RWPE2 (cell line): Measurements from ENCODE around the gene MRPL37.

Source experiments
- ATAC-seq: fragments of 200-7000 bp; cut with Tn5 transposase; 3 replicates; pipeline ENCODE4 v1.9.1; 2021; ENCODE audit warnings: low read depth
- DNase-seq: peaks from one replicate; pipeline ENCODE4 v3.0.0-alpha.2; 2020; ENCODE audit warnings: low spot score
- H3K27ac ChIP-seq: fragments of 450-650 bp; 2 replicates; pipeline ENCODE4 v1.5.1; 2017; ENCODE audit warnings: mild to moderate bottlenecking; ENCODE audit not compliant: poor library complexity, severe bottlenecking
- H3K27me3 ChIP-seq: fragments of 250-450 bp; sonication (Bioruptor Pico); 2 replicates; pipeline ENCODE4 v1.5.1; 2021; ENCODE audit warnings: mild to moderate bottlenecking, moderate library complexity; ENCODE audit not compliant: insufficient read depth, poor library complexity, severe bottlenecking
- H3K36me3 ChIP-seq: fragments of 250-450 bp; sonication (Bioruptor Pico); 2 replicates; pipeline ENCODE4 v1.5.1; 2020; ENCODE audit warnings: low read depth, mild to moderate bottlenecking, moderate library complexity
- H3K4me1 ChIP-seq: fragments of 250-450 bp; sonication (Bioruptor Pico); 2 replicates; pipeline ENCODE4 v1.5.1; 2021; ENCODE audit warnings: mild to moderate bottlenecking, moderate library complexity; ENCODE audit not compliant: insufficient read depth, poor library complexity, severe bottlenecking
- H3K4me3 ChIP-seq: fragments of 250-450 bp; sonication (Bioruptor Pico); 2 replicates; pipeline ENCODE4 v1.5.1; 2021; ENCODE audit warnings: mild to moderate bottlenecking, moderate library complexity; ENCODE audit not compliant: severe bottlenecking
- H3K9me3 ChIP-seq: fragments of 250-450 bp; sonication (Bioruptor Pico); 2 replicates; pipeline ENCODE4 v1.5.1; 2021; ENCODE audit warnings: mild to moderate bottlenecking, moderate library complexity; ENCODE audit not compliant: severe bottlenecking
- CTCF ChIP-seq: fragments of 450-650 bp; IDR thresholded peaks from one replicate; pipeline ENCODE4 v1.5.1; 2017; ENCODE audit warnings: mild to moderate bottlenecking, moderate library complexity; ENCODE audit not compliant: poor library complexity, severe bottlenecking

MRPL37 gene

GRCh38 chr1:54167422-54168139 lies 32.4 kb upstream of the MRPL37 start:
- peaks cover 15% of the 10 kb centered on the region for H3K4me1 ChIP-seq
- peak overlapping the region; percentile 26 for H3K27ac ChIP-seq
- no peak for TF ChIP-seq CTCF
- DNase-seq: peak; percentile 89
- H3K36me3 ChIP-seq: no peaks in the 10 kb centered on the region
- H3K27me3 ChIP-seq: no peaks in the 10 kb centered on the region
- no peaks in the 10 kb centered on the region for H3K9me3 ChIP-seq
- no peak overlapping the region for H3K4me3 ChIP-seq
- ATAC-seq: peak; percentile 99

GRCh38 chr1:54168206-54168965 lies 31.6 kb upstream of the MRPL37 start:
- Histone ChIP-seq H3K9me3 (no peaks in the 10 kb centered on the region), H3K4me3 (no peak overlapping the region), H3K4me1 (peaks cover 15% of the 10 kb centered on the region), H3K27me3 (no peaks in the 10 kb centered on the region), H3K36me3 (no peaks in the 10 kb centered on the region), H3K27ac (peak overlapping the region; percentile 26)
- DNase-seq: no peak
- no peak for TF ChIP-seq CTCF
- ATAC-seq: 0 out of 3 replicates have a peak, but pooled peaks have one; percentile 21

- no peaks in the 10 kb centered on the region for H3K9me3 ChIP-seq
- DNase-seq: no peak
- H3K4me1 ChIP-seq: peaks cover 15% of the 10 kb centered on the region
- H3K4me3 ChIP-seq: no peak overlapping the region
- no peak for TF ChIP-seq CTCF
- H3K36me3 ChIP-seq: no peaks in the 10 kb centered on the region
- no peaks in the 10 kb centered on the region for H3K27me3 ChIP-seq
- ATAC-seq: no peak
- no peak overlapping the region for H3K27ac ChIP-seq
Measured at GRCh38 chr1:54169068-54169467, 30.9 kb upstream of the MRPL37 start.

- ATAC-seq (no peak), DNase-seq (no peak)
- Histone ChIP-seq H3K4me3 (no peak overlapping the region), H3K9me3 (no peaks in the 10 kb centered on the region), H3K4me1 (peaks cover 15% of the 10 kb centered on the region), H3K36me3 (no peaks in the 10 kb centered on the region), H3K27me3 (no peaks in the 10 kb centered on the region), H3K27ac (no peak overlapping the region)
- TF ChIP-seq CTCF: no peak
Measured at GRCh38 chr1:54171016-54171415, 29.0 kb upstream of the MRPL37 start.
